Fibroblast of lung (primary cell): Measurements from ENCODE around the gene CCNT2. TPM values are rescaled to one million over a fixed set of nuclear protein-coding genes. Genes with fewer than 3 reads are reported as not detected.

Source experiments
- DNase-seq, 2 donors: peaks; one replicate each; pipeline versions ENCODE4 v3.0.0 to v3.0.0-alpha.2; 2010; ENCODE audit warnings: low read depth in 2 of 2
- H2AFZ ChIP-seq: 2 replicates; pipeline ENCODE4 v1.5.1; 2012; ENCODE audit warnings: low read length, control low read depth, inconsistent platforms
- H3K27ac ChIP-seq: 2 replicates; pipeline ENCODE4 v1.5.1; 2011; ENCODE audit warnings: low read length, control low read depth; ENCODE audit not compliant: insufficient read depth
- H3K27me3 ChIP-seq: 2 replicates; pipeline ENCODE4 v1.5.1; 2011; ENCODE audit warnings: mild to moderate bottlenecking, low read length; ENCODE audit not compliant: control insufficient read depth, insufficient read depth
- H3K36me3 ChIP-seq: 2 replicates; pipeline ENCODE4 v1.5.1; 2011; ENCODE audit warnings: low read length; ENCODE audit not compliant: control insufficient read depth, insufficient read depth
- H3K4me1 ChIP-seq: 2 replicates; pipeline ENCODE4 v1.5.1; 2011; ENCODE audit warnings: low read length; ENCODE audit not compliant: control insufficient read depth, insufficient read depth; ENCODE audit errors: extremely low read depth
- H3K4me2 ChIP-seq: 2 replicates; pipeline ENCODE4 v1.5.1; 2011; ENCODE audit warnings: low read length, control low read depth; ENCODE audit not compliant: insufficient read depth; ENCODE audit errors: extremely low read depth
- H3K4me3 ChIP-seq, 4 experiments: fragments of 200-600 bp in 1 of 4; sonication (generic) in 1 of 4; replicated peaks in 1 of 4; 2 replicates each; pipeline ENCODE4 v1.5.1; 2011 to 2016; ENCODE audit warnings: low read length in 4 of 4, low read depth in 3 of 4, mild to moderate bottlenecking in 3 of 4, control low read depth in 2 of 4, inconsistent platforms in 1 of 4, mixed read lengths in 1 of 4; ENCODE audit not compliant: insufficient read depth in 1 of 4; ENCODE audit errors: control extremely low read depth in 1 of 4
- H3K79me2 ChIP-seq: 2 replicates; pipeline ENCODE4 v1.5.1; 2012; ENCODE audit warnings: mild to moderate bottlenecking, low read length, inconsistent platforms; ENCODE audit not compliant: control insufficient read depth, insufficient read depth
- H3K9ac ChIP-seq: 2 replicates; pipeline ENCODE4 v1.5.1; 2011; ENCODE audit warnings: mild to moderate bottlenecking, low read length, control low read depth; ENCODE audit not compliant: insufficient read depth
- H3K9me3 ChIP-seq: 2 replicates; pipeline ENCODE4 v1.5.1; 2012; ENCODE audit warnings: low read depth, low read length; ENCODE audit not compliant: control insufficient read depth, insufficient read depth
- H4K20me1 ChIP-seq: 2 replicates; pipeline ENCODE4 v1.5.1; 2011; ENCODE audit warnings: low read length; ENCODE audit not compliant: control insufficient read depth, insufficient read depth; ENCODE audit errors: extremely low read depth
- CTCF ChIP-seq, 2 donors: IDR thresholded peaks in 1 of 2; conservative IDR thresholded peaks in 1 of 2; 1 replicate in 1 of 2; 2 replicates in 1 of 2; pipeline ENCODE4 v1.5.1; 2011 to 2012; ENCODE audit warnings: low read length in 2 of 2, control low read depth in 1 of 2, inconsistent platforms in 1 of 2, low read depth in 1 of 2, mild to moderate bottlenecking in 1 of 2
- EZH2 ChIP-seq: IDR thresholded peaks from 2 replicates; pipeline ENCODE4 v1.5.1; 2012; ENCODE audit warnings: low read length, control low read depth, mild to moderate bottlenecking; ENCODE audit errors: missing control alignments
- polyA plus RNA-seq, 2 donors: library from polyadenylated mRNA; depleted of rRNA in 1 of 2; stranded (reverse) in 1 of 2; unstranded in 1 of 2; fragments of >200 nt; gene quantifications; 2 replicates each; pipeline ENCODE4 v1.2.1, GENCODE V29; 2011 to 2012; ENCODE audit warnings: missing spikeins in 1 of 2
- total RNA-seq: library from RNA; depleted of rRNA; stranded (reverse); fragments of >200 nt; gene quantifications from 2 replicates; pipeline ENCODE4 v1.2.1, GENCODE V29; 2014

The CCNT2 gene
- total and polyA plus RNA-seq, 2 donors (not counting 1 experiment from before 2014, with no cell fraction given): 10.5 to 30.1 TPM

- TF ChIP-seq CTCF (conservative IDR thresholded peaks at IDR 0.05 in 1 of 2, IDR thresholded peaks at IDR 0.05 in 1 of 2; ENCODE audit: low read depth in 1 of 2, low read length in 2 of 2) (no peak), EZH2 (no peak)
- H3K4me3 ChIP-seq: no peak overlapping the region
Observed at GRCh38 chr2:134911400-134911785, 7.2 kb upstream of the CCNT2 start.

GRCh38 chr2:134912361-134912760, 6.3 kb upstream of the CCNT2 start:
- H3K9ac ChIP-seq: no peak overlapping the region
- peaks cover 2% of the 10 kb centered on the region for H3K4me1 ChIP-seq
- H3K36me3 ChIP-seq: no peaks in the 10 kb centered on the region
- H3K79me2 ChIP-seq: no peaks in the 10 kb centered on the region
- H3K4me3 ChIP-seq: no peak overlapping the region
- H3K4me2 ChIP-seq: no peak overlapping the region
- H3K27me3 ChIP-seq: no peaks in the 10 kb centered on the region
- no peak overlapping the region for H3K27ac ChIP-seq
- no peak for TF ChIP-seq EZH2
- TF ChIP-seq CTCF (conservative IDR thresholded peaks at IDR 0.05 in 1 of 2, IDR thresholded peaks at IDR 0.05 in 1 of 2; ENCODE audit: low read depth in 1 of 2, low read length in 2 of 2): no peak
- DNase-seq: peak; percentile 36 to 60
- H4K20me1 ChIP-seq: no peaks in the 10 kb centered on the region
- H2AFZ ChIP-seq: no peak overlapping the region
- H3K9me3 ChIP-seq: no peaks in the 10 kb centered on the region

More at GRCh38 chr2:134911400-134911785, 7.2 kb upstream of the CCNT2 start:
- H3K27ac ChIP-seq: no peak overlapping the region
- H3K9me3 ChIP-seq: no peaks in the 10 kb centered on the region
- no peak overlapping the region for H2AFZ ChIP-seq
- H3K36me3 ChIP-seq: no peaks in the 10 kb centered on the region
- DNase-seq: no peak
- no peak overlapping the region for H3K9ac ChIP-seq
- H3K79me2 ChIP-seq: no peaks in the 10 kb centered on the region
- no peaks in the 10 kb centered on the region for H3K27me3 ChIP-seq
- no peaks in the 10 kb centered on the region for H3K4me1 ChIP-seq
- no peaks in the 10 kb centered on the region for H4K20me1 ChIP-seq
- H3K4me2 ChIP-seq: no peak overlapping the region

- Histone ChIP-seq H3K27me3 (no peaks in the 10 kb centered on the region), H3K4me3 (peak overlapping the region; percentile 37 to 99 (median 65)), H4K20me1 (peaks cover 10% of the 10 kb centered on the region), H3K4me2 (peak overlapping the region; percentile 92), H2AFZ (peak overlapping the region; percentile 15), H3K9ac (peak overlapping the region; percentile 52), H3K36me3 (no peaks in the 10 kb centered on the region), H3K4me1 (peaks cover 4% of the 10 kb centered on the region), H3K9me3 (no peaks in the 10 kb centered on the region), H3K27ac (peak overlapping the region; percentile 100), H3K79me2 (peaks cover 37% of the 10 kb centered on the region)
- DNase-seq: no peak
- TF ChIP-seq CTCF (conservative IDR thresholded peaks at IDR 0.05 in 1 of 2, IDR thresholded peaks at IDR 0.05 in 1 of 2; ENCODE audit: low read depth in 1 of 2, low read length in 2 of 2) (no peak), EZH2 (no peak)
Observed at GRCh38 chr2:134917360-134917865, 1.2 kb upstream of the CCNT2 start.
